ENCODE results near the gene CBX5. TPM values are rescaled to one million over a fixed set of nuclear protein-coding genes. Genes with fewer than 3 reads are reported as not detected.
"Not testable (repeated sequence)": the region's sequence is repeated elsewhere in the genome, so short reads cannot be mapped to it uniquely, and the experiment has no call there.

CBX5 gene
- total RNA-seq, 2 donors from 2014 or later: 65.6 to 73.6 TPM

- H3K4me3 Mint-ChIP-seq: no peak overlapping the region
- no peaks in the 10 kb centered on the region for H3K9me3 Mint-ChIP-seq
- peaks cover 17 to 21% of the 10 kb centered on the region in 2 donors for H3K4me1 Mint-ChIP-seq (ENCODE audit: low read depth in 2 of 2)
- DNase-seq (ENCODE audit: low spot score): no peak
- H3K36me3 Mint-ChIP-seq: peaks cover 11% of the 10 kb centered on the region
- H3K27me3 Mint-ChIP-seq: no peaks in the 10 kb centered on the region
- no peak overlapping the region for H3K27ac Mint-ChIP-seq
- peak in 1 of 2 donors; percentile 11 for ATAC-seq
Observed at GRCh38 chr12:54286042-54287030, 6.4 kb upstream of the CBX5 start.

GRCh38 chr12:54285150-54286041 lies 5.5 kb upstream of the CBX5 start:
- Mint-ChIP-seq H3K36me3 (peaks cover 11% of the 10 kb centered on the region), H3K9me3 (no peaks in the 10 kb centered on the region), H3K27ac (no peak overlapping the region), H3K27me3 (no peaks in the 10 kb centered on the region), H3K4me3 (no peak overlapping the region), H3K4me1 (ENCODE audit: low read depth in 2 of 2) (peaks cover 17 to 21% of the 10 kb centered on the region in 2 donors)
- DNase-seq (ENCODE audit: low spot score) (no peak), ATAC-seq (no peak)

GRCh38 chr12:54284070-54284780 lies 4.3 kb upstream of the CBX5 start:
- H3K9me3 Mint-ChIP-seq; ATAC-seq; H3K4me3 Mint-ChIP-seq; H3K27ac Mint-ChIP-seq; H3K27me3 Mint-ChIP-seq; DNase-seq (ENCODE audit: low spot score): not testable (repeated sequence)
- Mint-ChIP-seq H3K36me3 (peaks cover 11% of the 10 kb centered on the region), H3K4me1 (ENCODE audit: low read depth in 2 of 2) (peaks cover 17 to 21% of the 10 kb centered on the region in 2 donors)

GRCh38 chr12:54282949-54283593 lies 3.1 kb upstream of the CBX5 start:
- H3K4me1 Mint-ChIP-seq (ENCODE audit: low read depth in 2 of 2): peaks cover 24 to 28% of the 10 kb centered on the region in 2 donors
- no peak overlapping the region for H3K27ac Mint-ChIP-seq
- peaks cover 17% of the 10 kb centered on the region for H3K36me3 Mint-ChIP-seq
- no peaks in the 10 kb centered on the region for H3K9me3 Mint-ChIP-seq
- no peak overlapping the region for H3K4me3 Mint-ChIP-seq
- DNase-seq (ENCODE audit: low spot score) (no peak), ATAC-seq (no peak)
- no peaks in the 10 kb centered on the region for H3K27me3 Mint-ChIP-seq

GRCh38 chr12:54281694-54282093 lies 1.8 kb upstream of the CBX5 start:
- Mint-ChIP-seq H3K36me3 (peaks cover 11% of the 10 kb centered on the region), H3K4me1 (ENCODE audit: low read depth in 2 of 2) (peaks cover 26 to 28% of the 10 kb centered on the region in 2 donors)
- not testable (repeated sequence) for H3K27me3 Mint-ChIP-seq; DNase-seq (ENCODE audit: low spot score); H3K9me3 Mint-ChIP-seq; H3K27ac Mint-ChIP-seq; H3K4me3 Mint-ChIP-seq; ATAC-seq

- not testable (repeated sequence) for H3K27me3 Mint-ChIP-seq; H3K27ac Mint-ChIP-seq; H3K4me3 Mint-ChIP-seq; H3K9me3 Mint-ChIP-seq; DNase-seq (ENCODE audit: low spot score); ATAC-seq
- Mint-ChIP-seq H3K36me3 (peaks cover 12% of the 10 kb centered on the region), H3K4me1 (ENCODE audit: low read depth in 2 of 2) (peaks cover 28 to 29% of the 10 kb centered on the region in 2 donors)
Observed at GRCh38 chr12:54281261-54281638, 1.3 kb upstream of the CBX5 start.

GRCh38 chr12:54280468-54281260 lies 742 bp upstream of the CBX5 start, which contains the start of gene HNRNPA1:
HNRNPA1 (plus strand) TSS chr12:54280726; CDS start chr12:54280808, 82 bp downstream.
- peaks cover 24 to 26% of the 10 kb centered on the region in 2 donors for H3K4me1 Mint-ChIP-seq (ENCODE audit: low read depth in 2 of 2)
- no peaks in the 10 kb centered on the region for H3K9me3 Mint-ChIP-seq
- ATAC-seq (peak; percentile 93 to 95), DNase-seq (ENCODE audit: low spot score) (peak; percentile 97)
- peaks cover 15% of the 10 kb centered on the region for H3K36me3 Mint-ChIP-seq
- H3K27me3 Mint-ChIP-seq: no peaks in the 10 kb centered on the region
- H3K27ac Mint-ChIP-seq: no peak within 1 kb of the TSS
- no peak within 1 kb of the TSS for H3K4me3 Mint-ChIP-seq

- Mint-ChIP-seq H3K27me3 (no peaks in the 10 kb centered on the region), H3K4me1 (ENCODE audit: low read depth in 2 of 2) (peaks cover 19 to 26% of the 10 kb centered on the region in 2 donors), H3K36me3 (peaks cover 15% of the 10 kb centered on the region), H3K4me3 (no peak overlapping the region), H3K27ac (no peak overlapping the region), H3K9me3 (no peaks in the 10 kb centered on the region)
- DNase-seq (ENCODE audit: low spot score) (no peak), ATAC-seq (no peak)
Observed at GRCh38 chr12:54279227-54279631, 693 bp downstream of the CBX5 start.

- H3K4me1 Mint-ChIP-seq (ENCODE audit: low read depth in 2 of 2): peaks cover 18 to 26% of the 10 kb centered on the region in 2 donors
- H3K27ac Mint-ChIP-seq: no peak overlapping the region
- H3K9me3 Mint-ChIP-seq: no peaks in the 10 kb centered on the region
- DNase-seq (ENCODE audit: low spot score) (no peak), ATAC-seq (no peak)
- H3K4me3 Mint-ChIP-seq: no peak overlapping the region
- no peaks in the 10 kb centered on the region for H3K27me3 Mint-ChIP-seq
- H3K36me3 Mint-ChIP-seq: peaks cover 15% of the 10 kb centered on the region
Observed at GRCh38 chr12:54277823-54278276, 2.1 kb downstream of the CBX5 start.

- Mint-ChIP-seq H3K4me3 (peak overlapping the region; percentile 59), H3K9me3 (no peaks in the 10 kb centered on the region), H3K27me3 (no peaks in the 10 kb centered on the region), H3K36me3 (peaks cover 15% of the 10 kb centered on the region), H3K27ac (peak overlapping the region in 1 of 2 donors; percentile 62), H3K4me1 (ENCODE audit: low read depth in 2 of 2) (peaks cover 18 to 26% of the 10 kb centered on the region in 2 donors)
- ATAC-seq: no peak
- no peak for DNase-seq (ENCODE audit: low spot score)
Observed at GRCh38 chr12:54276368-54276767, 3.6 kb downstream of the CBX5 start.

- no peaks in the 10 kb centered on the region for H3K9me3 Mint-ChIP-seq
- peaks cover 15% of the 10 kb centered on the region for H3K36me3 Mint-ChIP-seq
- ATAC-seq: no peak
- H3K4me3 Mint-ChIP-seq: no peak overlapping the region
- no peaks in the 10 kb centered on the region for H3K27me3 Mint-ChIP-seq
- no peak for DNase-seq (ENCODE audit: low spot score)
- H3K4me1 Mint-ChIP-seq (ENCODE audit: low read depth in 2 of 2): peaks cover 25 to 40% of the 10 kb centered on the region in 2 donors
- peak overlapping the region in 1 of 2 donors; percentile 69 for H3K27ac Mint-ChIP-seq
Observed at GRCh38 chr12:54273981-54274380, 5.9 kb downstream of the CBX5 start.

- peak overlapping the region; percentile 23 to 69 for H3K27ac Mint-ChIP-seq
Observed at GRCh38 chr12:54272214-54272613, 7.7 kb downstream of the CBX5 start.

More at GRCh38 chr12:54272214-54272613, 7.7 kb downstream of the CBX5 start:
- Mint-ChIP-seq H3K4me1 (ENCODE audit: low read depth in 2 of 2) (peaks cover 14 to 28% of the 10 kb centered on the region in 2 donors), H3K27me3 (no peaks in the 10 kb centered on the region), H3K9me3 (no peaks in the 10 kb centered on the region), H3K4me3 (peak overlapping the region; percentile 59), H3K36me3 (peaks cover 5% of the 10 kb centered on the region)
- DNase-seq (ENCODE audit: low spot score): no peak
- ATAC-seq: peak in 1 of 2 donors; percentile 70
